ENCODE results near the gene IAPP.
"Not testable (repeated sequence)": the region's sequence is repeated elsewhere in the genome, so short reads cannot be mapped to it uniquely, and the experiment has no call there.

The IAPP gene

GRCh38 chr12:21381320-21381719 lies 8.6 kb downstream of the IAPP start:
- not testable (repeated sequence) for DNase-seq (ENCODE audit: low spot score)

GRCh38 chr12:21384261-21384660 lies 11.6 kb downstream of the IAPP start:
- no peak for DNase-seq (ENCODE audit: low spot score)

GRCh38 chr12:21387174-21387573 lies 14.5 kb downstream of the IAPP start:
- DNase-seq (ENCODE audit: low spot score), result no peak

- DNase-seq (ENCODE audit: low spot score), result no peak
These were observed 19.7 kb downstream of the IAPP start for GRCh38 chr12:21392384-21392783.

- not testable (repeated sequence) for DNase-seq (ENCODE audit: low spot score)
These were observed 22.3 kb downstream of the IAPP start for GRCh38 chr12:21394828-21395626.

GRCh38 chr12:21413369-21414277 lies 40.9 kb downstream of the IAPP start:
- no peak for DNase-seq (ENCODE audit: low spot score)

- DNase-seq (ENCODE audit: low spot score), result no peak
These were observed 43.9 kb downstream of the IAPP start for GRCh38 chr12:21416511-21417121.

- DNase-seq (ENCODE audit: low spot score), result not testable (repeated sequence)
These were observed 45.7 kb downstream of the IAPP start for GRCh38 chr12:21418398-21418797.

GRCh38 chr12:21419009-21419699 lies 46.5 kb downstream of the IAPP start:
- not testable (repeated sequence) for DNase-seq (ENCODE audit: low spot score)

GRCh38 chr12:21428241-21428640 lies 55.5 kb downstream of the IAPP start:
- no peak for DNase-seq (ENCODE audit: low spot score)

Data from NAMALWA (cell line).